ENCODE results near the gene TMEM131. TPM values are rescaled to one million over a fixed set of nuclear protein-coding genes. Genes with fewer than 3 reads are reported as not detected.
A peak's percentile ranks its signal among the peaks of the same experiment; 100 is the strongest.

The TMEM131 gene
- total and polyA plus RNA-seq, 10 of the 15 experiments (the other 5 are each of a cell fraction or from before 2014, with no cell fraction given): 6.0 to 48.2 (median 23.2) TPM

DNA sequence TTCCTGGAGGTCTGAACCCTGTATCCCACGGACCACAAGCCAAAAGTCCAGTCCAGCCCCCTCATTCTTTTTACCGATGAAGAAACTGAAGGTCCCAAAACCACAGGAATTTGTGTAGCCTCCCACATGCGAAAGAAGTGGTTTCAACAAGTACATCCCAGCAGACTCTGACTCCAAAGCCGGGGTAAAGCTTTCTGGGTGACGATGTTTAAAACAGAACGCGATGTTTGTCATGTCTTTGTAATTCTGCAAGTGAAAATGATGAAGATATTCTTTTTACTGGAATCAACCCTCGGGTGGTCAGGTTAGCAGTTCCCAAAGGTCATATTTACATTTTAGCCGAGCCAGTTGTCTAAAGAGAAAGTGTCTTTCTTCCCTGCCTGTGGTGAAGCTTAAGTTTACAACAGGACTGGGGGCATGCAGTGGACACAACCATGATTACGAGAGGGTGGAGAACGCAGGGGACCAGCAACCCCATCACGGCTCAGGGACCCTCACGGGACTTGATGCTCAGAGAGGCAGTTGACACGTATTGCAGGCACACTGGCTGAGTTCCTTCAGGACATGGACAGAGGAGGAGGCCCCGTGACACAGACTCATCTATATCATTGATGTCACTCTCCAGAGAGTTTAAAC is 17.8 kb upstream of the TMEM131 start (continued):
- TF ChIP-seq, protein P1, sequence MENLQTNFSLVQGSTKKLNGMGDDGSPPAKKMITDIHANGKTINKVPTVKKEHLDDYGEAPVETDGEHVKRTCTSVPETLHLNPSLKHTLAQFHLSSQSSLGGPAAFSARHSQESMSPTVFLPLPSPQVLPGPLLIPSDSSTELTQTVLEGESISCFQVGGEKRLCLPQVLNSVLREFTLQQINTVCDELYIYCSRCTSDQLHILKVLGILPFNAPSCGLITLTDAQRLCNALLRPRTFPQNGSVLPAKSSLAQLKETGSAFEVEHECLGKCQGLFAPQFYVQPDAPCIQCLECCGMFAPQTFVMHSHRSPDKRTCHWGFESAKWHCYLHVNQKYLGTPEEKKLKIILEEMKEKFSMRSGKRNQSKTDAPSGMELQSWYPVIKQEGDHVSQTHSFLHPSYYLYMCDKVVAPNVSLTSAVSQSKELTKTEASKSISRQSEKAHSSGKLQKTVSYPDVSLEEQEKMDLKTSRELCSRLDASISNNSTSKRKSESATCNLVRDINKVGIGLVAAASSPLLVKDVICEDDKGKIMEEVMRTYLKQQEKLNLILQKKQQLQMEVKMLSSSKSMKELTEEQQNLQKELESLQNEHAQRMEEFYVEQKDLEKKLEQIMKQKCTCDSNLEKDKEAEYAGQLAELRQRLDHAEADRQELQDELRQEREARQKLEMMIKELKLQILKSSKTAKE (IDR thresholded peaks at IDR 0.05; ENCODE audit: low read depth, poor library complexity, severe bottlenecking): peak; percentile 24
- TF ChIP-seq YY1 (IDR thresholded peaks at IDR 0.05; ENCODE audit: low read depth, low read length) (no peak), POLR2AphosphoS2 (IDR thresholded peaks at IDR 0.05; ENCODE audit: low read depth, low read length) (no peak), TBL1XR1 (IDR thresholded peaks at IDR 0.05; ENCODE audit: low read depth, low read length) (peak; percentile 72), NFYA (IDR thresholded peaks at IDR 0.05; ENCODE audit: borderline replicate concordance, low read depth, low read length) (no peak), ZNF217 (IDR thresholded peaks at IDR 0.05) (no peak), KDM1A (IDR thresholded peaks at IDR 0.05; ENCODE audit: borderline replicate concordance) (no peak), ZSCAN29 (IDR thresholded peaks at IDR 0.05) (no peak), BHLHE40 (IDR thresholded peaks at IDR 0.05; ENCODE audit: borderline replicate concordance in 1 of 2, low read depth in 2 of 2, low read length in 1 of 2) (0 out of 4 replicates have a peak, but pooled peaks of 1 of the 2 experiments have one; percentile 36), TCF3 (IDR thresholded peaks at IDR 0.05; ENCODE audit: borderline replicate concordance, insufficient read depth, low read depth, low read length) (no peak), NBN (IDR thresholded peaks at IDR 0.05) (no peak), GABPA (IDR thresholded peaks at IDR 0.05; ENCODE audit: low read depth) (0 out of 2 replicates have a peak, but pooled peaks have one; percentile 47), LARP7 (IDR thresholded peaks at IDR 0.05) (no peak), FOXM1 (IDR thresholded peaks at IDR 0.05; ENCODE audit: low read depth, low read length) (peak; percentile 73; the same call in 1 of the 2 replicates), GATAD2B (conservative IDR thresholded peaks at IDR 0.05; ENCODE audit: low read depth) (no peak), EP300 (IDR thresholded peaks at IDR 0.05; ENCODE audit: borderline replicate concordance in 1 of 2, control insufficient read depth in 1 of 2, low read depth in 2 of 2, low read length in 2 of 2) (peak; percentile 49 to 52; a peak in 2 of 4 replicates), ZNF687 (IDR thresholded peaks at IDR 0.05) (no peak), ZZZ3 (IDR thresholded peaks at IDR 0.05; ENCODE audit: control insufficient read depth, insufficient read length, low read depth) (no peak), EGR1 (IDR thresholded peaks at IDR 0.05; ENCODE audit: borderline replicate concordance in 1 of 2, low read depth in 2 of 2, low read length in 2 of 2) (peak in 1 of 2 experiments; percentile 42; a peak in 1 of 3 replicates), SP1 (IDR thresholded peaks at IDR 0.05; ENCODE audit: low read depth, low read length) (peak; percentile 32)
- TF ChIP-seq, protein P2, sequence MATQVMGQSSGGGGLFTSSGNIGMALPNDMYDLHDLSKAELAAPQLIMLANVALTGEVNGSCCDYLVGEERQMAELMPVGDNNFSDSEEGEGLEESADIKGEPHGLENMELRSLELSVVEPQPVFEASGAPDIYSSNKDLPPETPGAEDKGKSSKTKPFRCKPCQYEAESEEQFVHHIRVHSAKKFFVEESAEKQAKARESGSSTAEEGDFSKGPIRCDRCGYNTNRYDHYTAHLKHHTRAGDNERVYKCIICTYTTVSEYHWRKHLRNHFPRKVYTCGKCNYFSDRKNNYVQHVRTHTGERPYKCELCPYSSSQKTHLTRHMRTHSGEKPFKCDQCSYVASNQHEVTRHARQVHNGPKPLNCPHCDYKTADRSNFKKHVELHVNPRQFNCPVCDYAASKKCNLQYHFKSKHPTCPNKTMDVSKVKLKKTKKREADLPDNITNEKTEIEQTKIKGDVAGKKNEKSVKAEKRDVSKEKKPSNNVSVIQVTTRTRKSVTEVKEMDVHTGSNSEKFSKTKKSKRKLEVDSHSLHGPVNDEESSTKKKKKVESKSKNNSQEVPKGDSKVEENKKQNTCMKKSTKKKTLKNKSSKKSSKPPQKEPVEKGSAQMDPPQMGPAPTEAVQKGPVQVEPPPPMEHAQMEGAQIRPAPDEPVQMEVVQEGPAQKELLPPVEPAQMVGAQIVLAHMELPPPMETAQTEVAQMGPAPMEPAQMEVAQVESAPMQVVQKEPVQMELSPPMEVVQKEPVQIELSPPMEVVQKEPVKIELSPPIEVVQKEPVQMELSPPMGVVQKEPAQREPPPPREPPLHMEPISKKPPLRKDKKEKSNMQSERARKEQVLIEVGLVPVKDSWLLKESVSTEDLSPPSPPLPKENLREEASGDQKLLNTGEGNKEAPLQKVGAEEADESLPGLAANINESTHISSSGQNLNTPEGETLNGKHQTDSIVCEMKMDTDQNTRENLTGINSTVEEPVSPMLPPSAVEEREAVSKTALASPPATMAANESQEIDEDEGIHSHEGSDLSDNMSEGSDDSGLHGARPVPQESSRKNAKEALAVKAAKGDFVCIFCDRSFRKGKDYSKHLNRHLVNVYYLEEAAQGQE (IDR thresholded peaks at IDR 0.05; ENCODE audit: low read depth, low read length): no peak

All from GM12878 (cell line).